GM23338 (cell line): ENCODE results near the gene NEK6. TPM values are rescaled to one million over a fixed set of nuclear protein-coding genes. Genes with fewer than 3 reads are reported as not detected.

ENCODE experiments used
- ATAC-seq: fragments of 200-7000 bp; cut with Tn5 transposase; 3 replicates; pipeline ENCODE4 v1.9.1; 2020
- DNase-seq: peaks from one replicate; pipeline ENCODE4 v3.0.0-alpha.2; 2015; ENCODE audit warnings: low spot score
- H2AFZ ChIP-seq: fragments of 200-600 bp; sonication (generic); 2 replicates; pipeline ENCODE4 v1.8.0; 2016; ENCODE audit warnings: antibody characterized with exemption, mild to moderate bottlenecking, moderate library complexity
- H3F3A ChIP-seq: fragments of 200-600 bp; sonication (generic); replicated peaks from 2 replicates; pipeline ENCODE4 v1.8.0; 2017; ENCODE audit warnings: antibody characterized with exemption, mixed run types, low read depth
- H3K27ac ChIP-seq: fragments of 200-600 bp; sonication (generic); 2 replicates; pipeline ENCODE4 v1.6.1; 2016; ENCODE audit warnings: low read depth
- H3K27me3 ChIP-seq: fragments of 200-600 bp; sonication (generic); 2 replicates; pipeline ENCODE4 v1.8.0; 2016; ENCODE audit warnings: mild to moderate bottlenecking, mixed run types, moderate library complexity; ENCODE audit not compliant: insufficient read depth
- H3K36me3 ChIP-seq: fragments of 200-600 bp; sonication (generic); 2 replicates; pipeline ENCODE4 v1.8.0; 2016; ENCODE audit warnings: mild to moderate bottlenecking; ENCODE audit not compliant: insufficient read depth
- H3K4me1 ChIP-seq: fragments of 200-600 bp; sonication (generic); 2 replicates; pipeline ENCODE4 v1.8.0; 2016; ENCODE audit warnings: mild to moderate bottlenecking, moderate library complexity; ENCODE audit not compliant: insufficient read depth
- H3K4me2 ChIP-seq: fragments of 200-600 bp; sonication (generic); 2 replicates; pipeline ENCODE4 v1.7.1; 2017; ENCODE audit warnings: mixed run types
- H3K4me3 ChIP-seq: fragments of 200-600 bp; sonication (generic); 2 replicates; pipeline ENCODE4 v1.6.1; 2016; ENCODE audit warnings: mixed run types
- H3K79me2 ChIP-seq: fragments of 200-600 bp; sonication (generic); replicated peaks from 2 replicates; pipeline ENCODE4 v1.8.0; 2017; ENCODE audit warnings: mild to moderate bottlenecking; ENCODE audit not compliant: insufficient read depth
- H3K9me2 ChIP-seq: fragments of 200-600 bp; sonication (generic); 2 replicates; pipeline ENCODE4 v1.8.0; 2017; ENCODE audit not compliant: insufficient read depth
- H4K20me1 ChIP-seq: fragments of 200-600 bp; sonication (generic); replicated peaks from 2 replicates; pipeline ENCODE4 v1.8.0; 2017; ENCODE audit warnings: mild to moderate bottlenecking; ENCODE audit not compliant: insufficient read depth
- H3K27ac Mint-ChIP-seq: 2 replicates; pipeline ENCODE4 v1.8.0; 2020; ENCODE audit warnings: inconsistent platforms, mild to moderate bottlenecking, moderate library complexity, mixed read lengths
- H3K27me3 Mint-ChIP-seq: 3 replicates; pipeline ENCODE4 v1.8.0; 2022; ENCODE audit warnings: low read depth, mild to moderate bottlenecking, moderate library complexity, mixed read lengths, inconsistent platforms; ENCODE audit not compliant: insufficient read depth, poor library complexity
- H3K36me3 Mint-ChIP-seq: 3 replicates; pipeline ENCODE4 v1.8.0; 2021; ENCODE audit warnings: low read depth, mild to moderate bottlenecking, inconsistent platforms, moderate library complexity, mixed read lengths
- H3K4me1 Mint-ChIP-seq: 3 replicates; pipeline ENCODE4 v1.8.0; 2020; ENCODE audit warnings: mild to moderate bottlenecking, inconsistent platforms, mixed read lengths
- H3K4me3 Mint-ChIP-seq: 3 replicates; pipeline ENCODE4 v1.8.0; 2021; ENCODE audit warnings: moderate library complexity, mild to moderate bottlenecking, inconsistent platforms, mixed read lengths
- H3K9me3 Mint-ChIP-seq: 3 replicates; pipeline ENCODE4 v1.8.0; 2020; ENCODE audit warnings: moderate library complexity, mild to moderate bottlenecking, inconsistent platforms, mixed read lengths
- CTCF ChIP-seq, 2 experiments: fragments of 200-600 bp in 1 of 2; sonication (generic) in 1 of 2; conservative IDR thresholded peaks; 2 replicates each; pipeline versions ENCODE4 v1.5.1 to v1.6.1; 2016 to 2017; ENCODE audit warnings: antibody characterized with exemption in 2 of 2, low read depth in 2 of 2, mild to moderate bottlenecking in 2 of 2, moderate library complexity in 1 of 2
- STAT1 ChIP-seq: IDR thresholded peaks from one replicate; pipeline ENCODE4 v1.6.1; 2016; ENCODE audit warnings: antibody characterized with exemption; ENCODE audit not compliant: unreplicated experiment
- ZNF462 ChIP-seq: fragments of 250-450 bp; sonication (Bioruptor Pico); IDR thresholded peaks from 2 replicates; pipeline ENCODE4 v1.5.0; 2020; ENCODE audit warnings: mild to moderate bottlenecking, moderate library complexity
- polyA plus RNA-seq: library from polyadenylated mRNA; unstranded; fragments of >200 nt; fragmentation: Nextera tagmentation; extraction: Ambion mirVana; gene quantifications from 2 replicates; pipeline ENCODE4 v1.2.1, GENCODE V29; 2016
- total RNA-seq: library from RNA; depleted of rRNA; stranded (reverse); fragments of >200 nt; shearing (Covaris generic); gene quantifications from 2 replicates; pipeline ENCODE4 v1.2.3, GENCODE V29; 2014

Gene NEK6
- total and polyA plus RNA-seq, 2 experiments from 2014 or later: 8.1 to 11.2 TPM

GRCh38 chr9:124357721-124358361, 100.1 kb downstream of the NEK6 start:
- H3F3A ChIP-seq: no peaks in the 10 kb centered on the region
- Mint-ChIP-seq H3K36me3 (peaks cover 31% of the 10 kb centered on the region; the same call in 1 of the 3 replicates), H3K9me3 (no peaks in the 10 kb centered on the region), H3K4me1 (peaks cover 16% of the 10 kb centered on the region), H3K4me3 (no peak overlapping the region), H3K27me3 (peaks cover 18% of the 10 kb centered on the region), H3K27ac (no peak overlapping the region)
- no peak overlapping the region for H3K27ac ChIP-seq
- H2AFZ ChIP-seq: no peak overlapping the region
- DNase-seq (peak; percentile 66), ATAC-seq (peak; percentile 69)
- H3K79me2 ChIP-seq: peaks cover 63% of the 10 kb centered on the region
- peaks cover 37% of the 10 kb centered on the region for H4K20me1 ChIP-seq
- H3K9me2 ChIP-seq: no peaks in the 10 kb centered on the region
- H3K36me3 ChIP-seq: peaks cover 6% of the 10 kb centered on the region; the same call in 1 of the 2 replicates
- no peak overlapping the region for H3K4me3 ChIP-seq
- H3K4me1 ChIP-seq: no peaks in the 10 kb centered on the region
- no peak overlapping the region for H3K4me2 ChIP-seq
- no peaks in the 10 kb centered on the region for H3K27me3 ChIP-seq
- TF ChIP-seq ZNF462 (peak; percentile 20; the same call in 1 of the 2 replicates), CTCF (conservative IDR thresholded peaks at IDR 0.05; ENCODE audit: low read depth in 2 of 2) (peak; percentile 49 to 73), STAT1 (no peak)
